Measurements from ENCODE around the gene REM2.
"Not testable (repeated sequence)": the region's sequence is repeated elsewhere in the genome, so short reads cannot be mapped to it uniquely, and the experiment has no call there.

Gene REM2

DNA sequence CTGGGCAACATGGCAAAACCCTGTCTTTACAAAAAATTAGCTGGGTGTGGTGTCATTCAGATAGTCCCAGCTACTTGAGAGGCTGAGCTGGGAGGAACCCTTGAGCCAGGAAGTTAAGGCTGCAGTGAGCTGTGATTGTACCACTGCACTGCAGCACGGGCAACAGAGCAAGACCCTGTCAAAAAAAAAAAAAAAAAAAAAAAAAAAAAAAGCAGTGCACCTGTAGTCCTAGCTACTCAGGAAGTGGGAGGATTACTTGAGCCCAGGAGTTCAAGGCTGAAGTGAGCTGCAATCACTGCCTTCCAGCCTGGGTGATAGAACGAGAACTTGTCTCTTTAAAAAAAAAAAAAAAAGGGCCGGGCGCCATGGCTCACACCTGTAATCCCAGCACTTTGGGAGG lies 5.6 kb downstream of the REM2 start:
- H3K4me3 ChIP-seq (ENCODE audit: low read depth, low read length) = no peak overlapping the region
- no peak for DNase-seq (ENCODE audit: low read depth)

DNA sequence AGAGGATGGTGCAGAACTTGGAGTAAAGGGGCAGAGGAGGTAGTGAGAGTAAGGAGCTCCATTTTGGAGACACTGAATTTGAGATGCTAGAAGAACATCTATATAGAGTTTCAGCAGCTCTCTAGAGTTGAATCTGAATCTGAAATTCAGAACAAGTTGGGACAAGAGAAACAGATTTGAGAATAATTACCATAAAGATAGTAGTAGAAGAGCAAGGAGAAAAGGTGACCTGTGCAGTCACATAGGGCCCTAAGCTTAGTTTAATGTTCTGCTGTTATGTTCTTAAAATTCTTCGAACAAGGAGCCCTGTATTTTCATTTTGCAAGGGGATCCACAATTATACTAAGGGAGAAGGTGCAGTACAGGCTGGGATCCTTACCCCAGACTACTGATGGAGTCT lies 7.4 kb downstream of the REM2 start:
- H3K4me3 ChIP-seq (ENCODE audit: low read depth, low read length) = no peak overlapping the region
- no peak for DNase-seq (ENCODE audit: low read depth)

DNA sequence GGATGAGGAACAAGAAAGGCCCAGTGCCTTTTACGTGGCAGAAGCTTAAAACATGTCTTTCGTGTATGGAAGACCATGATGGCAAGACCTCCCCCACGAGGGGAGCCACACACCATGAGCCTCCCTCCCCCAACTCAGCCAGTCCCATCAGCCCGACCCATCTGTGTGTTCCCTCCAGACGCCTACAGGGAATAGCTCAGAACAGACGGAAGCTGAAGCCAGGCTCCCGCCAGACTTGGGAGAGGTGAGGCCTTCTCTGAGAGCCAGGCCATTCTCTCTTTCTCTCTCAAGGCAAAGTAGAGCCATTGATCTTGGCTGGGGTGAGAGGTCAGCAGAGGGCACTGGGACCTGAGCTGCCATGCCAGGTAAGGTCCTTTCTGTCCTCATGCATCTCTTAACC lies 9.5 kb downstream of the REM2 start:
- no peak for DNase-seq (ENCODE audit: low read depth)
- no peak overlapping the region for H3K4me3 ChIP-seq (ENCODE audit: low read depth, low read length)

DNA sequence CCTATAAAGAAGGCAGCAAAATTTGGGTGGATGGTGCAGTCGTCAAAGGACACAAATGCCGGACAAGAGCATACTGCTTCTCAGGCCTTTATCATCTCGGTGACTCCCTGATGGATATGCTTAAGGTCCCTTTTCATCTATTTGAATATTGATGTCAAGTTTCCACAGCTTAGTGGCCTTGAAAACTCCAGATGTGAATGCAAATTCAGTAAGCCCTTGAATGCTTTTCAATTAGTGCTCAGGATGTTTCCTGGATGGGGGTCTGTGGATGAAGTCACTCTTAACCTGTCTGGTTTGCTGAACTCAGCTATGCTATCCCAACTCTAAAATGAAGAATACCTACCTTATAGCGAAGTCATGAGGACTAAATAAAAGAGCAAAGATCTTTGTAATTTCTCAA lies 10.7 kb downstream of the REM2 start:
- H3K4me3 ChIP-seq (ENCODE audit: low read depth, low read length) = no peak overlapping the region
- no peak for DNase-seq (ENCODE audit: low read depth)

DNA sequence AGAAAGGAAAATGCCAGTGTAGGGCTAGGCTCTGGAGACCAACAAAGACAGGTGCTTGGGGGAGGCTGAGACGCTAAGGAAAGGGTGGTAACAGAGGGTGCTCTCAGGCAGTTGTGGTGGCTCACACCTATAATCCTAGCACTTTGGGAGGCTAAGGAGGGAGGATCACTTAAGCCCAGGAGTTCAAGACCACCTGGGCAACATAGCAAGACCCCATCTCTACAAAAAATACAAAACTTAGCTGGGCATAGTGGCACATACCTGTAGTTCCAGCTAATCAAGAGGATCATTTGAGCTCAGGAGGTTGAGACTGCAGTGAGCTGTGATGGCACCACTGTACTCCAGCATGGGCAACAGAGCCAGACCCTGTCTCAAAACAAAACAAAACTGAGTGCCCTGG lies 12.4 kb downstream of the REM2 start:
- DNase-seq (ENCODE audit: low read depth) = no peak
- H3K4me3 ChIP-seq (ENCODE audit: low read depth, low read length) = no peak overlapping the region

DNA sequence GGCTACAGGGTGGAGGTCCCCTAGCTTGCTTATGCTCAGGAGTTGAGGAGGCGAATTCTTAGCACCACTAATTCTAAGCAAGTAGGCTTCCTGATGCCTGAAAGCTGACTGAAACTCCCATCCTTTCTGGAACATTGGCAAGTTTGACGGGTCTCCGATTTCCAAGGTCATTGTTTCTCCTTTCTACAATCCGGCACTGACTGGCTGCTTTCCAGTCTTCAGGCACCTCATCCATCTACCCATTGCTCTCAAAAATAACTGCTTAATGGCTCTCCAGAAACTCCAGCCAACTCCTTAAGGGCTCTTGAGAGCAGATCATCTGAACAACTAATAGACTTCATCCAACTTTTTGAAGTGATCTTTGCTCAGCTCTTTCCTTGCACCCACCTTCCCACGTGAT lies 13.3 kb downstream of the REM2 start:
- H3K4me3 ChIP-seq (ENCODE audit: low read depth, low read length) = no peak overlapping the region
- DNase-seq (ENCODE audit: low read depth) = no peak

DNA sequence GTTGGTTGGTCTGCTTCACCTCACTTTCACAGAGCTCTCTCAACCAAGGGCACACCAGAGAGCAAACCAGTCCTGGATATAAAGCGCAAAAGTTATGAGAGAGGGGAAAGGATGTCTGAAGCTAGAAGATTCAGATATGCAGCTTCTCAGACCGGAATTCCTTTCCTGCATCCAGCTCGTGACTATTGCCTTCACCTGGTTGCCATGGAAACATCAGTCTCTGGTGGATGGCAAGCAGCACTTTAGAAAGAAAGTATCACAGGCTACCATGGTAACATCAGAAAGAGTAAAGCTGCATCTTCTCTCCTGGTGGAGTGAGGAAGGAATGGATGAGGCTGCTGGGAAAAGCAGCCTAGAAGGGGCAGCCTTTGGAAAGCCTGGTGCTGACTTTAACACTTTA lies 13.7 kb downstream of the REM2 start:
- no peak for DNase-seq (ENCODE audit: low read depth)
- no peak overlapping the region for H3K4me3 ChIP-seq (ENCODE audit: low read depth, low read length)

DNA sequence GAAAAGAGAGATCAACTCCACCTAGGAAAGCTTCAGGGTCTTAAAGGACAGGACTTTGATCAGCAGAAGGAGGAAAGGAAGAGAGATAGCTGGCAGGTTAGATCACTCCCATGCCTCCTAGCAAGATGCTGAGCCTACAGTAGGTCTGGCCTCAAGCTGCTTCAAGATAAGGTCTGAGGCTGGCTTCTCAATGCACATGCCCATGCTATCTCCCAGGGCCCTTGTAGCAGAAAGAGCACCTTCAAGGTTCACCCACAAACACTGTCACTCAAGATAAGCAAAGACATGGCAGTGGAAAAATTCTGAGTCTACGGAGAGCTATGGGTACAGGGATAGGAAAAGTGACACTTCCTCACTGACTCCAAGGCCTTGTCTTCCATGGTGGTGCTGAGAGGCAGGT lies 14.3 kb downstream of the REM2 start:
- no peak overlapping the region for H3K4me3 ChIP-seq (ENCODE audit: low read depth, low read length)

DNA sequence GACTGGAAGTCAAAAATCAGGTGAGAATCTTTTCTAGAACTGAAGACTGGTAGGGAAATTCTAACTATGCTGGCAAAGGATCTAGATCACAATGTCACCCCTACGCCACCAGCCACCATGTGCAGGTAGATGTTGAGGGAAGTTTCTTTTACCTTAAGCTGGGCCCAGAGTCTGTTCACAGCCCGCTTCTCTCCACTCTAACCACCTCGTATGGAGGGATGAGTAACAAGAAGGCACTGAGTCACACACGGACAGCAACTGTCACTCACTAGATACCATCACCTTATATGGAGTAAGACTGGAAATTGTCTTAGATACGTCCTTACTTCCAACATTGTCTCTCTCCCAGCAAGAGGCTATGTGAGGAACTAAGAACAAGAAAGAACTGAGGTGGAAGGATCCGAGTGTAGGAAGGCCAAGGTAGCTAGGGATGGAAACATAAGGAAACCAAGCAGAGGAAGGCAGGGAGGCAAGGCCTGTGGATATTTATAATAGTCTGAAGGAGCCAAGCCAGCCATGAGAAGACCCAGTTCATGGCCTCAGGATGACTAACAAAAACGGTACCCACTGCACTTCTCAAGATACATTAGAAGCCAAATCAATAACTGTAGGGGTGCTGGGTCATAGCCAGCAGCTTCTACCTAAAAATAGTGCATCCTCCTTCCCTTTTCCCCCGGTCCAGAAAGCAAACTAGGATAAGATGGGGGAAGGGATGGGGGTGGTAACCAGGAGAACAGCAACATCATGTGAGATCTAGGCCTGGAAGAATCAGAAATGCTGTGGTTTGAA lies 15.5 kb downstream of the REM2 start:
- H3K4me3 ChIP-seq (ENCODE audit: low read depth, low read length) = no peak overlapping the region
- DNase-seq (ENCODE audit: low read depth) = peak; percentile 62

More for the DNA sequence above, 14.3 kb downstream of the REM2 start:
- no peak for DNase-seq (ENCODE audit: low read depth)

DNA sequence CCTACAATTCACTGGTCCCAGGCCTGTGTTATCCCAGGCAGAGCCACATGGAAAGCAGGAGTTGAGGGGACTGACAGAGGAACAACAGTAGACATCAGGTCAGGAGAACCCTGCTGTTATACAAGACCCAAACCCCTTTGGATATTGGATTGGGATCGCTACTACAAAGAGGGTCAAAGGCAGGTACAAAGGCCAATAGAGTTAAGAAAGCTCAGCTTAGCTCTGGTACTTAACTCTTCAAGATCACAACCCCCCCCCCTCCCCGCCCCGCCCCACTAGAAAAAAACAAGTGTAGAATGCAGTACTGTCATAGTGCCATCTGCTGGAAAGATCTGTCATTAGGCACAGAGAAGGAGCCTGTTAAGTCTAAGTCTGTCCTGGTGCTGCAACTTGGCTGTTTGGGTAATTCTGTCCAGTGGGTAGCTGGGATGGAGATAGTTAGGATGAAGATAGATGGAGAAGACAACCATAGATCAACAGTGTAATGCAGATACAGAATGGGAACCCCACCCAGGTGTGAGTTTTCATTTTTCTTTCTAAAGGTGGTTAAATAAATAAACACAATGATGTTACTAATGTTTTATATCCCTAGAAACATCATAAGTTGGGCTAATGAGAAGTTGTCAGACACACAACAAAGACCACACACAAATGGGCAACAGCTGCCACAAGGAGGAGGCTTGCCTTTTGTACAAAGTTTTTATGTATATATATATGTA lies 17.2 kb downstream of the REM2 start:
- DNase-seq (ENCODE audit: low read depth) = no peak
- no peak overlapping the region for H3K4me3 ChIP-seq (ENCODE audit: low read depth, low read length)

DNA sequence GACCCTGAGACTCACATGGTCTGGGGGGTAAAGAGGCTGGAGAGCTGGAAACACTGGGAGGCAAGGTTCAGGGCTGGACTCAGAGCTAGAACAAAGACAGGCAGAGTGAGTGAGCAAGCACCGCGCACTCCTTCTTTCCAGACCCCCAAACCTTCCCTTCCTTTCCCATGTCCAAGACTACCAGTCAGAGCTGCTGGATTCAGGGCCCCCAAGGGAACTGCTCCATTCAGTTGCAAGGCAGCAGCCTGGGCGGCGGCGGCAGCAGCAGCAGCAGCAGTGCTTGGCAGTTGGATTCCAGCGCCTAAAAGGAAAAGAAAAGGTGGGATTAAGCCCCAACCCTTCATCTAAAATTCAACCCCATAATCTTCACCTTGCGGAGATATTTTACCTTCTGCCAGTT lies 18.8 kb downstream of the REM2 start:
- no peak for DNase-seq (ENCODE audit: low read depth)
- H3K4me3 ChIP-seq (ENCODE audit: low read depth, low read length) = no peak overlapping the region

DNA sequence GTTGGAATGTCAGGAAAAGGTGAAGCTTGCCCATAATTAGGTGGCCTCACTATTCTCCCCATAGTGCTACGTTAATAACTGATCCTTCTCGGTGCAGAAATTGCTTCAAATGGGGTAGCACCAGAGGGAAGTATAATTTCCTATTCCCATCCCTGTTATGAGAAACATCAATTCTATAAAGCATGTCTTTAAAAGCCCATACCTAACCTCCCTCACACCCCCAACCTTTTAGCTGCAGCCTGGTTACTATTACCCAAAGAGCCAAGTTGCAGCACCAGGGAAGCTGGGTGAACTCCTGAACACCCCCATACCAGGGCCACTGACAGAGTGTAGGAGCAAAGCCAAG lies 20.7 kb downstream of the REM2 start:
- no peak overlapping the region for H3K4me3 ChIP-seq (ENCODE audit: low read depth, low read length)
- DNase-seq (ENCODE audit: low read depth) = no peak

DNA sequence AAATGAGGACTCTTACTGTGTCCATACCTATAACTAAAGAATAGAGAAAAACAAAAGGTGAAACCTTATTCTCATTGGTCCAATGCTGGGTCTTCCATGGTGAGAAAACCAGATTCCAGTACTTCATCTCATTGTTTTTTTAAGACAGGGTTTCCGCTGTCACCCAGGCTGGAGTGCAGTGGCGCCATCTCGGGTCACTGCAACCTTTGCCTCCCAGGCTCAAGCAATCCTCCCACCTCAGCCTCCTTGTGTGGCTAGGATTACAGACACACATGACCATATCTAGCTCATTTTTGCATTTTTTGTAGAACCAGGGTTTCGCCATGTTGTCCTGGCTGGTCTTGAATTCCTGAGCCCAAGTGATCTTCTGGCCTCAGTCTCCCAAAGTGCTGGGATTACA lies 22.6 kb downstream of the REM2 start:
- H3K4me3 ChIP-seq (ENCODE audit: low read depth, low read length) = no peak overlapping the region
- DNase-seq (ENCODE audit: low read depth) = no peak

DNA sequence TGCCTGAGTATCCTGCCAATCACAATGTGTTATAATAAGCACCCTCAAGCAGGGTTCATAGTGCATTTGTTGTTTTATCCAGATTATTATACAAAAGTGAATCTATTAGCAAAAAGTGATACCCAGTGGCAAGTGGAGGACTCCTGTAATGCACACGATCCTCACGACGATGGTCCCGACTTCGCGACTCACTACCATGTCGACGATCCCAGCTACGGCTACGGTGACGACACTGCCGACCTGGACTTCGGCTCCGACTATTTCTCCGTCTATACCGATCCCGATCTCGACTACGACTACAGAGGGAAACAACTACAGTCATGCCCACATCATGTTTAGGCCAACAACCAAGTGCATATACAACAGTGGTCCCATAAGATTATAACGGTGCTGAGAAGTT lies 23.1 kb downstream of the REM2 start:
- DNase-seq (ENCODE audit: low read depth) = no peak
- no peak overlapping the region for H3K4me3 ChIP-seq (ENCODE audit: low read depth, low read length)

DNA sequence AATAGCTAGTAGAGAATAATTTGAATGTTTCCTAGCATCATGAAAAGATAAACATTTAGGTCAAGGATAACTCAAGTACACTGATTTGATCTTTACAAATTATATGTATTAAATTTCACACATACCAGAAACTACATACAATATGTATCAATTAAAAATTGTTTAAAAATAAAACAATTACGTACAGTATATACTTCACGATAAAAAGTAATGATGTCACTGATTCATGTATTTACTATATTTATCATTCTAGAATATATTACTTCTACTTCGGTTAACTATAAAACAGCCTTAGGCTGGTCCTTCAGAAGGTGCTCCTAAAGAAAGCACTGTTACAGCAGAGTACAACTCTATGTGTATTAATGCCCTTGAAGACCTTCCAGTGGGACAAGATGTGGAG lies 24.4 kb downstream of the REM2 start:
- DNase-seq (ENCODE audit: low read depth) = no peak
- no peak overlapping the region for H3K4me3 ChIP-seq (ENCODE audit: low read depth, low read length)

DNA sequence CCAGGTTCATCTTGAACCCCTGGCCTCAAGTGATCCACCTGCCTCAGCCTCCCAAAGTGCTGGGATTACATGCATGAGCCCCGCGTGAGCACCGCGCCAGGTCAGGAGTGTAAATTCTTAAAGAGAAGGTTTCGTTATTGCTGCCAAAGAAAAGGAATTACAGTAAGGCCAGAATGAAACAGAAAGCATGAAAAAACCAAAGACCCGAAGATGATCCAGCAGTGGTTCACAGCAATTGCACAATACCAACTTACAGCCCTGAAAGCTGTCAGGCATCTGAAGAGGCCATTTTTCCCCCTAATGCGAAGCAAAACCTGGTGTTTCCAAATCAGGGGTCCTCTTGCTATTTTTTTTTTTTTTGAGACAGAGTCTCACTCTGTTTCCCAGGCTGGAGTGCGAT lies 25.6 kb downstream of the REM2 start:
- no peak for DNase-seq (ENCODE audit: low read depth)
- no peak overlapping the region for H3K4me3 ChIP-seq (ENCODE audit: low read depth, low read length)

DNA sequence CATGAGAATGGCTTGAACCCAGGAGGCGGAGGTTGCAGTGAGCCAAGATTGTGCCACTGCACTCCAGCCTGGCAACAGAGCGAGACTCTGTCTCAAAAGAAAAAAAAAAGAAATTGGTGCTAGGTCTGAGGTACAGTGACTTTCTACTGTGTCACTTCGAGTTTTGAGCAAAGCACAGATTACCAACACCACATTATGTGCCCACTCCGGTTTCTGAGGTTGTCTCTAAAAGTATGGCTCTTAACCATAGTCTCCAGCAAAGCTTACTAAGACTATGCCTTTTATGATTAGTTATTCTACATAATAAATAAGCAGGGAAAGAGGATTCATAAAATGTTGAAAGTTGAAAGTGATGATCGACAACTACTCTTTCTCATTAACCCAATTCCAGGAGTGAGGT lies 27.9 kb downstream of the REM2 start:
- no peak overlapping the region for H3K4me3 ChIP-seq (ENCODE audit: low read depth, low read length)
- no peak for DNase-seq (ENCODE audit: low read depth)

DNA sequence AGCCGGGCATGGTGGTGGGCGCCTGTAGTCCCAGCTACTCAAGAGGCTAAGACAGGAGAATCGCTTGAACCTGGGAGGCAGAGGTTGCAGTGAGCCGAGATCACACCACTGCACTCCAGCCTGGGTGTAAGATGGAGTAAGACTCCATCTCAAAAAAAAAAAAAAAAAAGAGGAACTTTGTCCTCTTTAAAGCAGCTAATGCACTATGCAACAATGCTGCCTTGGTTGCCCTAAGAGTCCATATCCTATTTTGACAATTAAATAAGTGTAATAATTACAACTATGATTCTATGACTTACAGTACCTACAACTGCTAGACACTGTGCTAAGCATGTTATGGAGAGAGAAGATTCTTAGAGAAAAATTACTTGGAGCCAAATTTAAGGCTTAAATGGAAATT lies 31.8 kb downstream of the REM2 start:
- not testable (repeated sequence) for H3K4me3 ChIP-seq (ENCODE audit: low read depth, low read length); DNase-seq (ENCODE audit: low read depth)

DNA sequence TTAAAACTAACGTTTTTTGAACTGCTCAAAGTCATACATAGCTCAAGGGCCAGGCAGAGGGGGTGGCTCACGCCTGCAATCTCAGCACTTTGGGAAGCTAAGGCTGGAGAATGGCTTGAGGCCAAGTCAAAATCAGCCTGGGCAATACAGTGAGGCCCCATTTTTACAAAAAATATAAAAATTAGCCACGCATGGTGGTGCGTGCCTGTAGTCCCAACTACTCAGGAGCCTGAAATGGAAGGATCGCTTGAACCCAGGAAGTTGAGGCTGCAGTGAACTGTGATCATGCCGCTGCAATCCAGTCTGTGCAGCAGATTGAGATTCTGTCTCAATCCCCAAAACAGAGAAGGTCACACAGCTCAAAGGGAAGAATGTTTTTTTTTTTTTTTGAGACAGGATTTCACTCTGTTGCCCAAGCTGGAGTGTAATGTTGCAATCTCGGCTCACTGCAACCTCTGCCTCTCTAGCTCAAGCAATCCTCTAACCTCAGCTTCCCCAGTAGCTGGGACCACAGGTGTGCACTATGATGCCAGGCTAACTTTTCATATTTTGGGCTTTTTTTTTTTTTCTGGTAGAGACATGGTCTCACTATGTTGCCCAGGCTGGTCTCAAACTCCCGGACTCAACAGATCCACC lies 33.0 kb downstream of the REM2 start:
- no peak overlapping the region for H3K4me3 ChIP-seq (ENCODE audit: low read depth, low read length)
- DNase-seq (ENCODE audit: low read depth) = no peak

DNA sequence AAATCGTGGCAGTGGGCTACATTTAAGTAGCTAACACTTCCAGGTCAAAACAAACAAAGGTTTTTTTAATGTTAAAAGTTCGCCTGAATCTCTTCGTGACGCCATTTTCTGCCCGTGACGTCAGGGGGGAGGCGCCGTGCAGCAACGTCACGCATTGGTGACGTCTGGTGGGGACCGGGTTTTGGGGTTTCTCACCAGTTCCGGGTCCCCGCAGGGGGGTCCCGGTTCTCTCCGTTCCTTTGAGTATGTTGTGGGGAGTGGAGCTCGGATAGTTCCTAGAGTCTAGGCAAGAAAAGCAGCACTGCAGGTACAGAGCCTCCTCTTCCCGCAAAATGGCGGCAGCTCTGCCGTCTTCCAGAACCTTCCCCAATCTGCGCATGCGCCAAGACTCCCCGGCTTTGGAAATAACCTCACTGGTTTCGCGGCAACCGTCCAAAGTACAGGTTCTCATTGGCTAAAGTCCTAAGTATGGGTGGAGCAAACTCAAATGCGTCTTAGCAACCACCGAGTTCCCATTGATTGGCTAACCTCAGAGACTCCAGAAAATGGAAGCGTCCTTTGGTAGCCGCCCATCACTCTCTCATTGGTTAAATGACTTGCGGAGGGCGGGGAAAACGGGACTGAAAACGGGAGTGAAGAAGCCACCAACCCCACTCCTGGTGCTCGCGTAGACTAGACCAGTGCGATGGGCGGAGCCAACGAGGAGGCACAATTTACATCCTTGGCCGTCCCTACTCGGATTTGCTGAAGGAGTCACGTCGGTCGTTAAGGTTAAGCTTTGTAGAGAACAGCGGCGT lies 36.0 kb downstream of the REM2 start, which contains the start of gene RBM23:
TSS of gene RBM23 (minus strand) at position 346 of the 797 bp plus-strand sequence.
- peak within 1 kb of the TSS; percentile 76 for H3K4me3 ChIP-seq (ENCODE audit: low read depth, low read length)

More for the DNA sequence above, 36.0 kb downstream of the REM2 start, which contains the start of gene RBM23:
- peak; percentile 100 for DNase-seq (ENCODE audit: low read depth)

Measured in skeletal muscle cell (primary cell).